ENCODE data around the gene RLN3.

The RLN3 gene

GRCh38 chr19:14027856-14028450 lies at the start of gene RLN3:
Gene RLN3, plus strand, starts transcription at chr19:14028148. Its CDS starts 57 bp downstream, at chr19:14028205.
- no peak for DNase-seq

- peak; percentile 61 for DNase-seq
Measured at GRCh38 chr19:13978351-13979243, 49.4 kb upstream of the RLN3 start.

- DNase-seq = no peak
Measured at GRCh38 chr19:13979244-13979615, 48.7 kb upstream of the RLN3 start.

- no peak for DNase-seq
Measured at GRCh38 chr19:13979686-13980085, 48.3 kb upstream of the RLN3 start.

GRCh38 chr19:13980340-13980739 lies 47.6 kb upstream of the RLN3 start:
- DNase-seq = no peak

GRCh38 chr19:13981021-13981420 lies 46.9 kb upstream of the RLN3 start:
- no peak for DNase-seq

- no peak for DNase-seq
Measured at GRCh38 chr19:13981467-13981866, 46.5 kb upstream of the RLN3 start.

- no peak for DNase-seq
Measured at GRCh38 chr19:13981988-13982501, 45.9 kb upstream of the RLN3 start.

- no peak for DNase-seq
Measured at GRCh38 chr19:13982773-13983172, 45.2 kb upstream of the RLN3 start.

- peak; percentile 53 for DNase-seq
Measured at GRCh38 chr19:13983213-13983889, 44.6 kb upstream of the RLN3 start.

- DNase-seq = no peak
Measured at GRCh38 chr19:13984186-13984585, 43.8 kb upstream of the RLN3 start.

GRCh38 chr19:13984875-13985741 lies 42.8 kb upstream of the RLN3 start:
- DNase-seq = peak; percentile 56

GRCh38 chr19:13985771-13986347 lies 42.1 kb upstream of the RLN3 start:
- DNase-seq = no peak

GRCh38 chr19:13986348-13986904 lies 41.5 kb upstream of the RLN3 start:
- peak; percentile 99 for DNase-seq

- peak; percentile 37 for DNase-seq
Measured at GRCh38 chr19:13987101-13987890, 40.7 kb upstream of the RLN3 start.

GRCh38 chr19:13989487-13989886 lies 38.5 kb upstream of the RLN3 start:
- no peak for DNase-seq

GRCh38 chr19:13990085-13990484 lies 37.9 kb upstream of the RLN3 start:
- no peak for DNase-seq

GRCh38 chr19:13992025-13992424 lies 35.9 kb upstream of the RLN3 start:
- no peak for DNase-seq

GRCh38 chr19:13993590-13994300 lies 34.2 kb upstream of the RLN3 start:
- no peak for DNase-seq

- DNase-seq = no peak
Measured at GRCh38 chr19:13995017-13995728, 32.8 kb upstream of the RLN3 start.

Measured in CD4-positive, alpha-beta T cell treated with Interleukin-15 for 1 hour (primary cell).